Panc1 (cell line): ENCODE results near the gene RNASET2.
"Not testable (repeated sequence)": the region's sequence is repeated elsewhere in the genome, so short reads cannot be mapped to it uniquely, and the experiment has no call there.

ENCODE experiments used
- CTCF ChIP-seq: fragments of 450-650 bp; IDR thresholded peaks from 2 replicates; pipeline ENCODE4 v1.5.1; 2017; ENCODE audit warnings: mild to moderate bottlenecking
- TCF7L2 ChIP-seq: IDR thresholded peaks from 2 replicates; pipeline ENCODE4 v1.6.1; 2011; ENCODE audit warnings: mild to moderate bottlenecking, low read depth, low read length, inconsistent platforms

GRCh38 chr6:166950892-166951669, 5.3 kb downstream of the RNASET2 start:
- peak; percentile 95 for TF ChIP-seq CTCF
- not testable (repeated sequence) for TF ChIP-seq TCF7L2
